GM12878 (cell line): Measurements from ENCODE around the gene KCNH4. TPM values are rescaled to one million over a fixed set of nuclear protein-coding genes. Genes with fewer than 3 reads are reported as not detected.

Experiments
- CEBPZ ChIP-seq: fragments of 150-350 bp; IDR thresholded peaks from 2 replicates; pipeline ENCODE4 v1.6.1; 2016; ENCODE audit warnings: low read depth, low read length
- CHD4 ChIP-seq: fragments of 200-600 bp; sonication (generic); IDR thresholded peaks from 2 replicates; pipeline ENCODE4 v1.6.1; 2016; ENCODE audit warnings: mild to moderate bottlenecking
- CUX1 ChIP-seq: IDR thresholded peaks from 2 replicates; pipeline ENCODE4 v1.6.1; 2012; ENCODE audit warnings: improper control_type of control experiment, low read depth, low read length; ENCODE audit not compliant: insufficient replicate concordance
- HSF1 ChIP-seq: fragments of 150-350 bp; IDR thresholded peaks from 2 replicates; pipeline ENCODE4 v1.6.1; 2014; ENCODE audit warnings: mild to moderate bottlenecking, low read depth, low read length
- NBN ChIP-seq: fragments of 450-650 bp; IDR thresholded peaks from 2 replicates; pipeline ENCODE4 v1.6.1; 2016
- RCOR1 ChIP-seq: conservative IDR thresholded peaks from 2 replicates; pipeline ENCODE4 v1.6.1; 2012; ENCODE audit warnings: low read depth, low read length, improper control_type of control experiment
- TARDBP ChIP-seq: IDR thresholded peaks from 2 replicates; pipeline ENCODE4 v1.6.1; 2016; ENCODE audit warnings: borderline replicate concordance
- ZNF687 ChIP-seq: fragments of 450-650 bp; IDR thresholded peaks from 2 replicates; pipeline ENCODE4 v1.6.1; 2017; ENCODE audit warnings: mild to moderate bottlenecking, moderate library complexity
- polyA plus RNA-seq, 11 experiments: library from polyadenylated mRNA; depleted of rRNA in 4 of 11; unstranded in 6 of 11; stranded (reverse) in 5 of 11; fragments of >200 nt; fragmentation: Nextera tagmentation in 4 of 11; fragmentation: Illumina TruSeq in 1 of 11; extraction: Ambion mirVana in 4 of 11; extraction: Trizol in 1 of 11; gene quantifications; 1 replicate in 1 of 11; 2 replicates in 10 of 11; pipeline versions ENCODE4 v1.2.1 to v1.2.3, GENCODE V29; 2011 to 2016; ENCODE audit warnings: inconsistent platforms in 2 of 11, missing spikeins in 2 of 11, low read depth in 1 of 11
- total RNA-seq, 4 experiments: library from RNA; depleted of rRNA in 3 of 4; stranded (reverse); fragments of >200 nt in 3 of 4; fragmentation: Illumina TruSeq in 1 of 4; extraction: Trizol in 1 of 4; gene quantifications; 2 replicates each; pipeline versions ENCODE4 v1.2.1 to v1.2.3, GENCODE V29; 2013 to 2021
- TF ChIP-seq, protein P1 (sequence below): fragments of 450-650 bp; IDR thresholded peaks from 2 replicates; pipeline ENCODE4 v1.6.1; 2017; ENCODE audit warnings: low read depth, mild to moderate bottlenecking, moderate library complexity

Gene KCNH4
- total and polyA plus RNA-seq, 10 of the 15 experiments (the other 5 are each of a cell fraction or from before 2014, with no cell fraction given) = 0.03 to 0.88 (median 0.10) TPM; not detected in 2

DNA sequence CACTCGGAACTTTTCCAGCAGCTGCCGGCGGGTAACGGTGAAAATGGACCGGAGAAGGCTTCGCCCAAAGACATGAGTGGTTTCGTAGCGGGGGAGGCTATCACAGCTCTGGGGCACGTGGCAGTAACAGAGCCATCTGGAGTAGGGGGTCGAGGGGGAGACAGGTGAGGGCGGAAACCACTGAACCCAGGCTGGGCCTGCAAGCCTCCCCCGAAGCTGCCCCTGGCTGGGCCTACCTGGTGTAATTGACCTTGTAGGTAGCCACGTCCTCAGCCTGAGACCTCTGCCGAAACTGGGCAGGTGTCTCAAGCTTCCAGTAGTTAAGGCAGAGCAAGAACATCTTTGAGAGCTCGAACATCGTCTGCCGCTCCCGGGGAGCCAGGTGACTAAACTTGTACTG is 61.6 kb downstream of the KCNH4 start (continued):
- TF ChIP-seq CEBPZ (no peak), TARDBP (no peak), CHD4 (no peak), ZNF687 (no peak), HSF1 (no peak), NBN (no peak), CUX1 (no peak), RCOR1 (no peak)
- TF ChIP-seq, protein P1, sequence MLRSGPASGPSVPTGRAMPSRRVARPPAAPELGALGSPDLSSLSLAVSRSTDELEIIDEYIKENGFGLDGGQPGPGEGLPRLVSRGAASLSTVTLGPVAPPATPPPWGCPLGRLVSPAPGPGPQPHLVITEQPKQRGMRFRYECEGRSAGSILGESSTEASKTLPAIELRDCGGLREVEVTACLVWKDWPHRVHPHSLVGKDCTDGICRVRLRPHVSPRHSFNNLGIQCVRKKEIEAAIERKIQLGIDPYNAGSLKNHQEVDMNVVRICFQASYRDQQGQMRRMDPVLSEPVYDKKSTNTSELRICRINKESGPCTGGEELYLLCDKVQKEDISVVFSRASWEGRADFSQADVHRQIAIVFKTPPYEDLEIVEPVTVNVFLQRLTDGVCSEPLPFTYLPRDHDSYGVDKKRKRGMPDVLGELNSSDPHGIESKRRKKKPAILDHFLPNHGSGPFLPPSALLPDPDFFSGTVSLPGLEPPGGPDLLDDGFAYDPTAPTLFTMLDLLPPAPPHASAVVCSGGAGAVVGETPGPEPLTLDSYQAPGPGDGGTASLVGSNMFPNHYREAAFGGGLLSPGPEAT = no peak
- TF ChIP-seq, all 136 proteins: peak for 0
